MM.1S (cell line): ENCODE data around the gene BBS1.

Source experiments
- DNase-seq: peaks from one replicate; pipeline ENCODE4 v3.0.0-alpha.2; 2015
- H2AFZ ChIP-seq: fragments of 300-600 bp; sonication (generic); 2 replicates; pipeline ENCODE4 v1.6.0; 2016; ENCODE audit warnings: antibody characterized with exemption, low read length
- H3F3A ChIP-seq: fragments of 300-600 bp; sonication (generic); 2 replicates; pipeline ENCODE4 v1.6.1; 2016; ENCODE audit warnings: mild to moderate bottlenecking, antibody characterized with exemption, low read length, moderate library complexity, mixed read lengths; ENCODE audit not compliant: insufficient read depth
- H3K27ac ChIP-seq: fragments of 300-600 bp; sonication (generic); 2 replicates; pipeline ENCODE4 v1.5.1; 2016; ENCODE audit warnings: mild to moderate bottlenecking, low read length
- H3K27me3 ChIP-seq: fragments of 300-600 bp; sonication (generic); replicated peaks from 2 replicates; pipeline ENCODE4 v1.6.0; 2016; ENCODE audit warnings: low read length; ENCODE audit not compliant: insufficient read depth
- H3K36me3 ChIP-seq: fragments of 300-600 bp; sonication (generic); replicated peaks from 2 replicates; pipeline ENCODE4 v1.6.1; 2016; ENCODE audit warnings: mild to moderate bottlenecking, low read length, mixed read lengths; ENCODE audit not compliant: insufficient read depth
- H3K4me1 ChIP-seq: fragments of 300-600 bp; sonication (generic); 2 replicates; pipeline ENCODE4 v1.6.1; 2016; ENCODE audit warnings: low read length, mixed read lengths
- H3K4me2 ChIP-seq: fragments of 300-600 bp; sonication (generic); 2 replicates; pipeline ENCODE4 v1.6.0; 2016; ENCODE audit warnings: low read depth, low read length
- H3K4me3 ChIP-seq: fragments of 300-600 bp; sonication (generic); 2 replicates; pipeline ENCODE4 v1.5.1; 2016; ENCODE audit warnings: low read length, mixed read lengths
- H3K79me2 ChIP-seq: fragments of 300-600 bp; sonication (generic); 2 replicates; pipeline ENCODE4 v1.6.1; 2016; ENCODE audit warnings: mixed run types, low read length, mixed read lengths
- H3K9ac ChIP-seq: fragments of 300-600 bp; sonication (generic); 2 replicates; pipeline ENCODE4 v1.6.1; 2016; ENCODE audit warnings: low read length, mixed read lengths
- H3K9me2 ChIP-seq: fragments of 300-600 bp; sonication (generic); replicated peaks from 2 replicates; pipeline ENCODE4 v1.6.1; 2016; ENCODE audit warnings: mild to moderate bottlenecking, low read length, mixed read lengths; ENCODE audit not compliant: insufficient read depth
- H3K9me3 ChIP-seq: fragments of 300-600 bp; sonication (generic); replicated peaks from 2 replicates; pipeline ENCODE4 v1.6.1; 2016; ENCODE audit warnings: mild to moderate bottlenecking, low read length, mixed read lengths; ENCODE audit not compliant: insufficient read depth
- H4K20me1 ChIP-seq: fragments of 300-600 bp; sonication (generic); 2 replicates; pipeline ENCODE4 v1.6.1; 2016; ENCODE audit warnings: mild to moderate bottlenecking, low read length, moderate library complexity, mixed read lengths; ENCODE audit not compliant: insufficient read depth
- EZH2 ChIP-seq: fragments of 300-600 bp; sonication (generic); optimal IDR thresholded peaks from 2 replicates; pipeline ENCODE3; 2017; ENCODE audit warnings: low read depth, mild to moderate bottlenecking, antibody characterized with exemption, low read length, mixed read lengths
- EZH2phosphoT487 ChIP-seq: fragments of 300-600 bp; sonication (generic); IDR thresholded peaks from 2 replicates; pipeline ENCODE4 v1.6.1; 2018; ENCODE audit warnings: antibody characterized with exemption, low read length
- TF ChIP-seq, protein P1 (sequence below): fragments of 300-600 bp; sonication (generic); IDR thresholded peaks from 2 replicates; pipeline ENCODE4 v1.5.1; 2016; ENCODE audit warnings: antibody characterized with exemption, low read length, mixed read lengths

Gene BBS1

GRCh38 chr11:66495401-66495854 is 15.0 kb upstream of the BBS1 start:
- H3K36me3 ChIP-seq: no peaks in the 10 kb centered on the region
- DNase-seq: no peak
- H3K79me2 ChIP-seq: no peaks in the 10 kb centered on the region
- H3K9ac ChIP-seq: no peak overlapping the region
- no peak overlapping the region for H3K4me3 ChIP-seq
- no peak overlapping the region for H3K4me2 ChIP-seq
- H3K4me1 ChIP-seq: no peaks in the 10 kb centered on the region
- no peak for TF ChIP-seq EZH2
- TF ChIP-seq, protein P1, sequence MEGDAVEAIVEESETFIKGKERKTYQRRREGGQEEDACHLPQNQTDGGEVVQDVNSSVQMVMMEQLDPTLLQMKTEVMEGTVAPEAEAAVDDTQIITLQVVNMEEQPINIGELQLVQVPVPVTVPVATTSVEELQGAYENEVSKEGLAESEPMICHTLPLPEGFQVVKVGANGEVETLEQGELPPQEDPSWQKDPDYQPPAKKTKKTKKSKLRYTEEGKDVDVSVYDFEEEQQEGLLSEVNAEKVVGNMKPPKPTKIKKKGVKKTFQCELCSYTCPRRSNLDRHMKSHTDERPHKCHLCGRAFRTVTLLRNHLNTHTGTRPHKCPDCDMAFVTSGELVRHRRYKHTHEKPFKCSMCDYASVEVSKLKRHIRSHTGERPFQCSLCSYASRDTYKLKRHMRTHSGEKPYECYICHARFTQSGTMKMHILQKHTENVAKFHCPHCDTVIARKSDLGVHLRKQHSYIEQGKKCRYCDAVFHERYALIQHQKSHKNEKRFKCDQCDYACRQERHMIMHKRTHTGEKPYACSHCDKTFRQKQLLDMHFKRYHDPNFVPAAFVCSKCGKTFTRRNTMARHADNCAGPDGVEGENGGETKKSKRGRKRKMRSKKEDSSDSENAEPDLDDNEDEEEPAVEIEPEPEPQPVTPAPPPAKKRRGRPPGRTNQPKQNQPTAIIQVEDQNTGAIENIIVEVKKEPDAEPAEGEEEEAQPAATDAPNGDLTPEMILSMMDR: peak; percentile 35
- no peak overlapping the region for H3K27ac ChIP-seq
- no peaks in the 10 kb centered on the region for H3K9me3 ChIP-seq
- no peaks in the 10 kb centered on the region for H3K27me3 ChIP-seq
- no peaks in the 10 kb centered on the region for H3F3A ChIP-seq
- H4K20me1 ChIP-seq: no peaks in the 10 kb centered on the region
- H2AFZ ChIP-seq: no peak overlapping the region
- no peaks in the 10 kb centered on the region for H3K9me2 ChIP-seq

- H4K20me1 ChIP-seq: no peaks in the 10 kb centered on the region
- H2AFZ ChIP-seq: no peak overlapping the region
- no peak overlapping the region for H3K4me3 ChIP-seq
- DNase-seq: no peak
- H3K9ac ChIP-seq: no peak overlapping the region
- no peaks in the 10 kb centered on the region for H3K79me2 ChIP-seq
- H3K4me1 ChIP-seq: no peaks in the 10 kb centered on the region
- H3F3A ChIP-seq: no peaks in the 10 kb centered on the region
- H3K36me3 ChIP-seq: no peaks in the 10 kb centered on the region
- H3K9me2 ChIP-seq: no peaks in the 10 kb centered on the region
- no peak overlapping the region for H3K4me2 ChIP-seq
- no peaks in the 10 kb centered on the region for H3K27me3 ChIP-seq
- TF ChIP-seq EZH2 (no peak), EZH2phosphoT487 (no peak)
- TF ChIP-seq, protein P1: no peak
- H3K9me3 ChIP-seq: no peaks in the 10 kb centered on the region
- H3K27ac ChIP-seq: no peak overlapping the region
Measured at GRCh38 chr11:66497206-66497605, 13.2 kb upstream of the BBS1 start.

GRCh38 chr11:66498506-66498905 is 11.9 kb upstream of the BBS1 start:
- Histone ChIP-seq H3K79me2 (no peaks in the 10 kb centered on the region), H4K20me1 (no peaks in the 10 kb centered on the region), H3K9me3 (no peaks in the 10 kb centered on the region), H3K4me2 (no peak overlapping the region), H3K9me2 (no peaks in the 10 kb centered on the region), H2AFZ (no peak overlapping the region), H3F3A (no peaks in the 10 kb centered on the region), H3K4me1 (no peaks in the 10 kb centered on the region), H3K36me3 (no peaks in the 10 kb centered on the region), H3K27ac (no peak overlapping the region), H3K27me3 (no peaks in the 10 kb centered on the region), H3K4me3 (no peak overlapping the region), H3K9ac (no peak overlapping the region)
- TF ChIP-seq, protein P1: no peak
- TF ChIP-seq EZH2 (no peak), EZH2phosphoT487 (no peak)
- DNase-seq: no peak
